ENCODE results near the gene CD84. TPM values are rescaled to one million over a fixed set of nuclear protein-coding genes. Genes with fewer than 3 reads are reported as not detected.

The CD84 gene
- total RNA-seq, 1 donor: not detected

DNA sequence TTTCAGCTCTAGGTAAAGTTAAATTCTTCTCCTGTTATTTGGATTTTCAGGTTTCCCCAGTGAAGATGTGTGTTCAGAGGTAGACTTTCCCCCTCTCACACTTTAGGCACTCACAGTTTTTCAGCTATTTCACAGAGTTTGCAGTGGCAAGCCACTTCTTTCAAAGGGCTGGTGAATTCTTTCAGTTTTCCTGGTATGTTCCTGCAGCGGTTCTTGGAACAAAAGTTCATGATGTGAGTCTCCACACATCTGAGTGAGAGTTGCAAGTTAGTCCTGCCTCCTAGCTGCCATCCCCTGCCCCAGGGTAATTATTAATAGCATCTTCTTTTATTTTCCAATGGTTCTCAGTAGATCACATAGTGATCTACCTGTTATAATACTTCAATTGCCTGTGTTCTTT, 27.3 kb upstream of the CD84 start:
- TF ChIP-seq, protein P1, sequence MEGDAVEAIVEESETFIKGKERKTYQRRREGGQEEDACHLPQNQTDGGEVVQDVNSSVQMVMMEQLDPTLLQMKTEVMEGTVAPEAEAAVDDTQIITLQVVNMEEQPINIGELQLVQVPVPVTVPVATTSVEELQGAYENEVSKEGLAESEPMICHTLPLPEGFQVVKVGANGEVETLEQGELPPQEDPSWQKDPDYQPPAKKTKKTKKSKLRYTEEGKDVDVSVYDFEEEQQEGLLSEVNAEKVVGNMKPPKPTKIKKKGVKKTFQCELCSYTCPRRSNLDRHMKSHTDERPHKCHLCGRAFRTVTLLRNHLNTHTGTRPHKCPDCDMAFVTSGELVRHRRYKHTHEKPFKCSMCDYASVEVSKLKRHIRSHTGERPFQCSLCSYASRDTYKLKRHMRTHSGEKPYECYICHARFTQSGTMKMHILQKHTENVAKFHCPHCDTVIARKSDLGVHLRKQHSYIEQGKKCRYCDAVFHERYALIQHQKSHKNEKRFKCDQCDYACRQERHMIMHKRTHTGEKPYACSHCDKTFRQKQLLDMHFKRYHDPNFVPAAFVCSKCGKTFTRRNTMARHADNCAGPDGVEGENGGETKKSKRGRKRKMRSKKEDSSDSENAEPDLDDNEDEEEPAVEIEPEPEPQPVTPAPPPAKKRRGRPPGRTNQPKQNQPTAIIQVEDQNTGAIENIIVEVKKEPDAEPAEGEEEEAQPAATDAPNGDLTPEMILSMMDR (IDR thresholded peaks at IDR 0.05; ENCODE audit: insufficient read depth, low read length): no peak
- DNase-seq (ENCODE audit: low read depth): no peak
- H3K4me3 ChIP-seq (ENCODE audit: low read depth, low read length): no peak overlapping the region

DNA sequence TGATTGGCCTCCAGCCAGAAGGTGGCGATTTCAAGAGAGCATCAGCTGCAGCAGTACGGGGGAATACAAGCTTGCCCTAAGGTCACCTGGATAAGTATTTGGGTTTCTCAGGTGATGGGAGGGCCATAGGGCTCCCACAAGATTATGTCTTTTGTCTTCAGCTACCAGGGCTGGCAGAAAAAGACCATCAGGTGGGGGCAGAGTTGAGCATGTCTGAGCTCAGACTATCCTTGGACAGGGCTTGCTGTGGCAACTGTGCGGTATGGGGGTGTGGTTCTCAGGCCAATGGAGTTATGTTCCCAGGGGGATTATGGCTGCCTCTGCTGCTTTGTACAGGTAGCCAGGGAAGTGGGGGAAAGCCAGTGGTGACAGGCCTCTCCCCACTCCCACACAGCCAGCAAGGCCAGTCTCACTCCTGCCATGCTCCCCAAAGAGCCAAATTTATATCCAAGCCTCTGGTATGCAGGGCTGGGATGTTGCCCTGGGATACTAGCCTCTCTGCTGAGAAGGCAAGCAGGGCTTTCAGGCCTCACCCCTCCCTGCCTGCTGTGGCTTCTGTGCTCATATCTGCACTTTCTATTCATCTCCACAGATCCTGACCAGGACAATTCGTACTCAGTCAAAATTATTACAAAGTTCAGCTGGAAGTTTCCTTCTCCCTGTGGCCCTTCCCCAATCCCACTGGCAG, 26.6 kb upstream of the CD84 start:
- no peak for DNase-seq (ENCODE audit: low read depth)
- no peak overlapping the region for H3K4me3 ChIP-seq (ENCODE audit: low read depth, low read length)
- TF ChIP-seq, protein P1 (IDR thresholded peaks at IDR 0.05; ENCODE audit: insufficient read depth, low read length): no peak

DNA sequence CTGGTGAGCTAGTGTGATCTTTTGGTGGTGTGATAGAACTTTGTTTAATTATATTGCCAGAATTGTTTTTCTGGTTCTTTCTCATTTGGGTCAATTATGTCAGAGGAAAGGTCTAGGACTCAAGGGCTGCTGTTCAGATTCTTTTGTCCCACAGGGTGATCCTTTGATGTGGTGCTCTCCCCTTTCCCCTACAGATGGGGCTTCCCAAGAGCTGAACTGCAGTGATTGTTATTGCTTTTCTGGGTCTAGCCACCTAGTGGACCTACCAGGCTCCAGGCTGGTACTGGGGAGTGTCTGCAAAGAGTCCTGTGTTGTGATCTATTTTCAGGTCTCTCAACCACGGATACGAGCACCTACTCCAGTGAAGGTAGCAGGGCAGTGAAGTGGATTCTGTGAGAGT, 25.9 kb upstream of the CD84 start:
- TF ChIP-seq, protein P1 (IDR thresholded peaks at IDR 0.05; ENCODE audit: insufficient read depth, low read length): no peak
- no peak for DNase-seq (ENCODE audit: low read depth)
- no peak overlapping the region for H3K4me3 ChIP-seq (ENCODE audit: low read depth, low read length)

DNA sequence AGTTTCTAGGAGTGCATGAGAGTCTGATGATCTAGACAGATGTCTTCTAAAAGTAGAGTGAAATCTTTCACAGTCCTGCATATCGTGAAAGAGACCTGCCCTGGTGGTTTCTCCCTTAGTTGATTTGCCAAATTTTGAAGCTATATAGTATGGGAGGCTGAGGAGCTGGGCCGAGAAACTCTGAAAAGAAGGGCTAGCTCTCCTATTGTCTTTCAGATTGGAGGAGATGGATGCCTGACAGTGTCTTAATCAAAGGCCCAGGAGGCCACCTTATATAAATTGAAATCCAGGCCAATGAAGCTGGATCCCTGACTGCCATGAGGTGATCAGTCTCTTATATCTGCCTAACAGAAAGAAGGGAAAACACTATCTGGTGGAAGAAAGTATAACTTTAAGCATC, 18.4 kb upstream of the CD84 start:
- TF ChIP-seq, protein P1 (IDR thresholded peaks at IDR 0.05; ENCODE audit: insufficient read depth, low read length): no peak
- DNase-seq (ENCODE audit: low read depth): no peak
- no peak overlapping the region for H3K4me3 ChIP-seq (ENCODE audit: low read depth, low read length)

DNA sequence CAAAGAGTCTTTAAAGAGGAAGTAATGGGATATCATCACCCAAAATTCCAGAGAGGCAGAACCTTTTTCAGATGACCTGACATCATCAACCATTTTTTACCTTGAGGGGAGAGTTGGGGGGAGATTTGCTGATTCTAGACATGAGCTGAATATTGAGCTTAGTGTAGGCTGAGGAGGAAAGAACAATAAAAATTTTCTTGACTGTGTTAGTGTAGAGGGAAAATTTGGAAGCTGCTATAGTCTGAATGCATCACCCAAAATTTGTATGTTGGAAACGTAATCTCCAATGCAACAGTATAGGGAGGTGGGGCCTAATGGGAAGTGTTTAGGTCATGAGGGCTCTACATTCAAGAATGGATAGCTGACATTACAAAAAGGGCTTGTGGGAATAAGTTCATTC, 17.8 kb upstream of the CD84 start:
- H3K4me3 ChIP-seq (ENCODE audit: low read depth, low read length): no peak overlapping the region
- no peak for DNase-seq (ENCODE audit: low read depth)
- TF ChIP-seq, protein P1 (IDR thresholded peaks at IDR 0.05; ENCODE audit: insufficient read depth, low read length): no peak

DNA sequence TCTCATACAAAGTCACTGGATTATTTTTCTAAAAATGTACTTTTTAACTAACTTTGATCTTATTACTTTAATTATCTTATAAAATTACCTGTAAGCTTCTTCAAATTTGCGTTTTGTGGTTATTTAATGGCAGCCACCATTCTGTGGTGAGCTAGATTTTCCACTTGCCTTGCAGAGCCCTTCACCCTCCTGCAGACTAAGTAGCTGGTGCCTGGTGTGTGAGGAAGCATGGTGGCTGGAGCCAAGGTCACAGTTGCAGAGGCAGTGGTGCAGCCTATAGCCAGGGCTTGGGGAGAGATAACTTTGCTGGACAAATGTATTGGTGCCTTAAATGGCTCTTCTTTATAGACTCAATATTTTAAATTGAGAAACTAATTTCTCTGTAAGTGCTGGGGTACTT, 11.2 kb upstream of the CD84 start:
- H3K4me3 ChIP-seq (ENCODE audit: low read depth, low read length): no peak overlapping the region
- TF ChIP-seq, protein P1 (IDR thresholded peaks at IDR 0.05; ENCODE audit: insufficient read depth, low read length): no peak
- DNase-seq (ENCODE audit: low read depth): no peak

DNA sequence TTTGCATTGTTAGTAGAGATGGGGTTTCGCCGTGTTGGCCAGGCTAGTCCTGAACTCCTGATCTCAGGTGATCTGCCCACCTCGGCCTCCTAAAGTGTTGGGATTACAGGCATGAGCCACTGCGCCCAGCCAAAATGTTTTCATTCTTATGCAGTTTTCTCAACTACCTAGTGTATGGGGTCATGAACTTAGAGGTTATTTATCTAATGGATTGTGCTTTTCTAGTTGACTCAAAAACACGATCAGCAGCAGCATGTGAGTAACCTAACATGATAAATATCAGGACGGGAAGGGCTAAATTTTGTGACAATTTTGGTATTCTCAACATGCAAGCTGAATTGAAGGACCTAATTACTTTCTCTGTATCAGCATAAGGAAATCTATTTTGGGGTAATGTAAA, 9.2 kb upstream of the CD84 start:
- no peak for DNase-seq (ENCODE audit: low read depth)
- TF ChIP-seq, protein P1 (IDR thresholded peaks at IDR 0.05; ENCODE audit: insufficient read depth, low read length): no peak
- no peak overlapping the region for H3K4me3 ChIP-seq (ENCODE audit: low read depth, low read length)
